KBM-7 (cell line): ENCODE results near the gene ERBB4.
"Not testable (repeated sequence)": the region's sequence is repeated elsewhere in the genome, so short reads cannot be mapped to it uniquely, and the experiment has no call there.

Experiments used
- DNase-seq: peaks from one replicate; pipeline ENCODE4 v3.0.0-alpha.2; 2015
- in situ Hi-C: fragments of 300-500 bp; cut with MboI; formaldehyde crosslinking; loops from 2 replicates; pipeline ENCODE4 v1.14.3; 2020; ENCODE audit warnings: low sequenced_read_pairs, low pct_unique_long_range_greater_than_20kb, mixed read lengths

Gene ERBB4

DNA sequence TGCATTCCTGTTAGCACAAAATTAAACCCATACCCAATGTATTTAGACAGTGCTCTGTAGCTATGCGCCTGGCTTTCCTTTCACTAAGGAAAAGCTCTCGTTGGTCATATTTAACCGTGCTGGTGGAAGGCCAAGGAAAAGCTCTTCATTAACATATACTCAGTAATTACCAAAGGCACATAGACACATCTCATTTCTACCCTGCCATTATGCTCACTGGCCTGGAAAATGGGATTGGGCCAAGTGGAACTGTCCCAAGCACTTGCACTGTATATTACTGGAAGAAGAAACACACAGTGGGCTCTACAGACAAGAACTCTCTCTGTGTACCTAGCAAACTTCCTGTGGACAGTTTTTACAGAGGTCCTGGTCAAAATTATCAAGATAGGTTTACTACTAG, 274.4 kb downstream of the ERBB4 start:
- no peak for DNase-seq
- in situ Hi-C loops: no loop called here

DNA sequence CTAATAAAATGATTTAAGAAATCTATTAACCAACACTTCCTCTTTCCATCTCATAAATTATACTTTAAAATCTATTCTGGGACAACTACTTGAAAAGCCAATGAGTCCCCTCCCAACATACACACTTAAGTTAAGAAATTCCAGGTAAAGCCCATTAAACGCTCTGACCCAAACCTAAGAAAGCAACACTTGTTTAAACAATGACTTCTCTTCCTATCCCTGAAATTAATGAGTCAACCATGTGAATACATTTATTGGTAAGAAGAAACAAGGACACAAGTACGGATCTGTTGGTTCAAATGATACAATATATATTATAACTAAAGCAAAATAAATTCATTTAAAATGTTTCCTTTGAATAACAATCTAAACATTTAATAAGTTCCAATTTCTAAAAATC, 279.4 kb downstream of the ERBB4 start:
- no peak for DNase-seq
- in situ Hi-C loops: no loop called here

DNA sequence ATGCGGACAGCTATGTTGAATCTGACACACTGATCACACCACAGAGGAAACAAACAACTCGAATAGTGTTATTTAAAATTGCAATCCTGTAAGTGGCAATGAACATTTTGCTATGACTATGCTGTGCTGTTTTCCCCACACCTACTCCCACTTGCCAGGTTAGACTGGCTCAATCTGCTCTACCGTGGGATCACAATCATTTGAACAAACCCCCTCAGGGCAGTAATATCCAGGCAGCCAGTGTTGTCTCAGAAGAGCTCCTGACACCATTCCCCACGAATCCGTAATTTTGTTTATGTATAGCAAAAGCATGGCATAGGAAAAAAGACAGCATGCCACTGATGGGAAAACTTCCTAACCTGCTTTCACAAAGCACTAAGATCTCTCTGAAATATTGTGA, 284.3 kb downstream of the ERBB4 start:
- in situ Hi-C loops: no loop called here
- DNase-seq: no peak

DNA sequence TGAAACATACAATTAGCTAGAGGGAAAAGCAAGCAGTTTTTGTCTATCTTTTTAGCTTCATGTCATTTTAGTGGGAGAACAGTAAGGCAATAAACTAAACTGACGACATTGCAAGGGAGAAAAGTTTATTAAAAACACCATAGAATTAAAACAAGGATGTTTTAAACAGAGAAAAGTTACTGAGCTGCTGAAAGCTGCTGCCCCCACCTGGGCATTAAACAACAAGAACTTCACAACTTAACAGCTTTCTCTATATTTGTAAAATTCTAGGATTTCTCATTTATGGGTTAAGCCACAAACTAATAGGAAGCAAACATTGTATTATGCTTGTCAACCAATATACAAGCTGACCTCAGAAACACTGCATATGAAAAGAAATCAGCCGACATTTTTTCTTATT, 289.2 kb downstream of the ERBB4 start:
- in situ Hi-C loops: no loop called here
- DNase-seq: no peak

DNA sequence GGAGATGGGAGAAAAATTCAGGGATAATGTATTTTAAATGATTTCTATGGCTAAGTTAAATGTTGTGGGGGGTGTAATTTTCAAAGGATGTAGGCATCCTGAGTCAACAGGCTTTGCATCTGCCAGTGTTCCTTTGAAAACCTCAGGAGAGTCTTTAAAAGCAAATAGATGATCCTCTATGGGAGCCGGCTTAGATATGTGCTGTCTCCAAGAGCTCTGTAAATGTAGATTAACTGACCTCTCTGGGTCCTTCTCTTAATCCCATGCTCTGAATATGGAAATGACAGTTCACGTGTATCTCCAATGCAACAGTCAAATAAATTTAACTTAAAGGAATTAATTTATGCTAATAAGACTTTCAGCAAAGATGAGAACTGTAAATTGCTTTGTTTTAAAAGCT, 292.7 kb downstream of the ERBB4 start:
- DNase-seq: no peak
- in situ Hi-C loops: no loop called here

DNA sequence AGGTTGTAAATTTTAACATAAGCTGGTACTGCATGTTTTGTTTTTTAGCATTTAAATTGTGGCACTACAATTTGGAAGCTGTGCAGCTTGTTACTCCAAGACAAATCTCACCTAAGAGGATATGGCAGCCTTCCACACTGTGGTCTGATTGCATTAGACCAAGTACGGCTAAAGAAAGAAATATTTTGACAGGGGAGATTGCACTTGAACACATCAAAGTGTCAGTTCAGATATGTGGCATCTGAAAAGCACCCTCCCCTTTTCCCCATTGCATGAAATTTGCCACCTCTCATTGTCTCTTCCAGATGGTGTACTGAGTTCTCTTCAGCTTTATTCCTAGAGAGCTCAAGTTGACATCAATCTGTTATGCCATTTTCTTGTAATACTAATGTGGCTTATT, 295.9 kb downstream of the ERBB4 start:
- in situ Hi-C loops: no loop called here
- no peak for DNase-seq

DNA sequence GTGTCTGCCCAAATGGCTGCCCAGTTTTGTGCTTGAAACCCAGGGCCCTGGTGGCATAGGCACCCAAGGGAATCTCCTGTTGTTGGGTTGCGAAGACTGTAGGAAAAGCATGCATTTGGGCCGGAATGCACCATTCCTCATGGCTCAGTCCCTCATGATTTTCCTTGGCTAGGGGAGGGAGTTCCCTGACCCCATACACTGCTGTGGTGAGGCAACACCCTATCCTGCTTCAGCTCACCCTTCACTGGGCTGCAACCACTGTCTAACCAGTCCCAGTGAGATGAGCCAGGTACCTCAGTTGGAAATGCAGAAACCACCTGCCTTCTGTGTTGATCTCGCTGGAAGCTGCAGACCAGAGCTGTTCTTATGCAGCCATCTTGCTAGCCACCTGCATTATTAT, 300.4 kb downstream of the ERBB4 start:
- in situ Hi-C loops, DNase-seq: not testable (repeated sequence)

DNA sequence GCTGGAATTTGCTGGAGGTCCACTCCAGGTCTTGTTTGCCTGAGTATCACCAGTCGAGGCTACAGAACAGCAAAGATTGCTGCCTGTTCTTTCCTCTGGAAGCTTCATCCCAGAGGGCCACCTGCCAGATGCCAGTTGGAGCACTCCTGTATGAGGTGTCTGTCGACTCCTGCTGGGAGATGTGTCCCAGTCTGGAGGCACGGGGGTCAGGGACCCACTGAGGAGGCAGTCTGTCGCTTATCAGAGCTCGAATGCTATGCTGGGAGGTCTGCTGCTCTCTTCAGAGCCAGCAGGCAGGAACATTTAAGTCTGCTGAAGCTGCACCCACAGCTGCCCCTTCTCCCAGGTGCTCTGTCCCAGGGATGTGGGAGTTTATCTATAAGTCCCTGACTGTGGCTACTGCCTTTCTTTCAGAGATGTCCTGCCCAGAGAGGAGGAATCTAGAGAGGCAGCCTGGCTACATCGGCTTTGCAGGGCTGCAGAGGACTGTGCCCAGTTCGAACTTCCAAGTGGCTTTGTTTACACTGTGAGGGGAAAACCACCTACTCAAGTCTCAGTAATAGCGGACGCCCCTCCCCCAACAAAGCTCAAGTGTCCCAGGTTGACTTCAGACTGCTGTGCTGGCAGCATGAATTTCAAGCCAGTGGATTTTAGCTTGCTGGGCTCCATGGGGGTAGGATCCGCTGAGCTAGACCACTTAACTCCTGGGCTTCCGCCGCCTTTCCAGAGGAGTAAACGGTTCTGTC, 301.1 kb downstream of the ERBB4 start:
- in situ Hi-C loops: no loop called here
- DNase-seq: no peak

DNA sequence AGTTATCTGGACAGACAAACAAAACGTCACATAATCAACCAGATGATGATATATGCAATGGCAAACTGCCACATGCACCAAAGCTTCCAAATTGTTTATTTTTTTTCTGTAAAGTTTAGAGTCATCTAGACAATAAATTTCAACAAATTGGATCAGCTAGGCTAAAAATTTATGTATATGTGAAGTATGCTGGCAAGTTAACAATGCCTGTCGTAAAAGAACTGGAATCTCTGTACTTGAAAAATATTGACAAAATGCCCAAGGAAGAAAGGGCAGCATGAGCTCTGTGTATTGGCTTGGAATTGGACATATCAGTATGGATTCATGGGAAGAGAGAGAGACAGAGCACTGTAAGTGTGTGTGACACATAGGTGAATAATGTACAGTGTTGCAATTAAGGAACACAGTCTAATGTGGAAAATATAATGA, 309.8 kb downstream of the ERBB4 start:
- in situ Hi-C loops: no loop called here
- DNase-seq: no peak

DNA sequence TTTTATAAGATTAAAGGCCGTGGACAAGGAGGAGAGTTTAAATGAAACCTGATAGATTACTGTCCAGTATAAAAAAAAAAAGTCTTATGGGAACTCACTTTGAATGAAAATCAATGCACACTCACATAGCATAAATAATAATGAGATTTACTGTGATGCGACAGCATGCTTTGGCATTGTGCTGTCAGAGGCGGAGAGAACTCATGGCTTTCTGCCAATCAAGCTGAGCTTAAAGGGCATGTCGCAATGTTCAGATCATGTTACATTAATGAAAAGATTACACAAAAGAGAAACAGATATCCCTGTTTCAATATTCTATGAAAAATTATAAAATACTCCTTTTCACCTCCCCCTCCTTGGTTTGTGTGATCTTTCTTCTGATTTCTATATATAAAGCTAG, 310.8 kb downstream of the ERBB4 start:
- in situ Hi-C loops: no loop called here
- DNase-seq: no peak

DNA sequence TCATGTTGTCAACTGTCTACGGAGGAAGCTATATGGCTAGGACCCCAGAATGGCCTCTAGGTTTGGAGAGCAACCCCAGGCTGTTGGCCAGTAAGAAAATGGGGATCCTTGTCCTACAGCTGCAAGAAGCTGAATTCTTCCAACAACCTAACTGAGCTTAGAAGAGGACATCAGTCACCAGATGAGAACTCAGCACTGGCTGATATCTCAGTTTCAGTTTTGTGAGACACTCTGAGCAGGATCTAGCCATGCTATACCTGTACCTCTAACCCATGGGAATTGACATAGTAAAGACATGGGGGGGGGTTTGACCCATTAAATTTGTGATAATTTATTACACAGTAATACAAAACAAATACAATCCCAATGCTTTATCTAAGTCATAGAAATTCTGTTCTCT, 312.5 kb downstream of the ERBB4 start:
- in situ Hi-C loops: no loop called here
- DNase-seq: no peak

DNA sequence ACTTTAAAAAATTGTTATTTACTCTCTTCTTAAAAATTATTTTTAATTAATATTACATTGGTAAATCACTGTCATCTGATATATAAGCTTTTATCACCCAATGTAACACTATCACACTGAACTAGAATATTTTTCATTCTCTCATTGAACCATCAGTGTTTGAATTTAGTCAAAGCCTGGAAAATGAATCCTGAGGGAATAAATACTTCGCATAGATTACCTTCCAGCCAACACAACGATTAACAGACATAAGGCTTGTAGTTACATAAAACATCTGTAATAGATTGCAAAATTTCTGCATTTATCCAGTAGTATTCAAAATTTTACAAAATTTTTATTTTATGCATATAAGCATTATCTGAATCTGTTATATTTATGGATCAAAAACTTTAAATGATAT, 314.9 kb downstream of the ERBB4 start:
- in situ Hi-C loops: no loop called here
- no peak for DNase-seq

DNA sequence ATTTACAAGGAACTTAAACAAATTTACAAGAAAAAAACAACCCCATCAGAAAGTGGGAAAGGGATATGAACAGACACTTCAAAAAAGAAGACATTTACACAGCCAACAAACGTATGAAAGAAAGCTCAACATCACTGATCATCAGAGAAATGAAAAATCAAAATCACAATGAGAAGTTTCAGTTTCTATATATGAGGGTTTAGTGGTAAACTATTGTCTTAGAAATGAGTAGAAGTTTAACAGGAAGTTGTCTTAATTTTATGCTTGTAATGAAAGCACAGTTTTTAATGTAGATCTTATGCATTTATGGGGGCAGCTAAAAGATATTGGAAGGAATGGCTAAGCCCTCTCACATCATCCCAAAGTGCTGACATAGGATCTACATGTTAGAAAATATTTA, 325.4 kb downstream of the ERBB4 start:
- in situ Hi-C loops: no loop called here
- no peak for DNase-seq

DNA sequence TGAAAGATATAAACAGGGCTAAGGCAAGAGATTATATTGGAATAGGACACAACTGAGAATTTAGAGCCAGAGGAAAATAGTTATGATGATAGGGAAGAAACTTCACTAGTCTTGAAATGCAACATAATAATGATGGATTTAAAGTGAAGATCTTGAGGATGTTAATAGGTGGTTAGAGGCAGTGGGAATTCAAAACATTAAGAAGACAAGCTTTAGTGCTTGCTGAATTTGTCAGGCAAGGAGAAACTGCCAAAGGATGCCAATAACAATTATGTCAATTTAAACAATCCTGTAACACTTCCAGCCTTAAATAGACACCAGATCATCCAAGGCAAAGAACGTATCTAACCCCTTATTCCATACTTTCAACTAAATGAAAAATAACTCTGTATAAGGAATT, 330.1 kb downstream of the ERBB4 start:
- no peak for DNase-seq
- in situ Hi-C loops: no loop called here

DNA sequence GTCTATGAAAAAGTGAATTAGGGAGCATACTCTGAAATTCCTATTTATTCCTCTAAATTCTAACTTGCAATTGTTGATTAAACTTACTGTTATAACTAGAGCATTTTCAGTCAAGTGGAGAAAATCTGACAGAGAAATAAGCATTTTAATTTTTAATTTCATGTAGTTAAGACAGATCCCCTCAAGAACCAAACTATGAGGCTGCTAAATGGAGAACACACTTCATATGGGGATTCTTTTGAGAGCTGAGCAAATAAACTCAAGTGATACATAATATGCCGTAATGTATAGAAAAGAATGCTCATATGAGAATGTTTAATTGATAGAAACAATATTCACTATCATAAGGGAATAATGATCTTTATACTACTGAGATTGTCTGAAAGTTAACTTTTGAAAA, 340.8 kb downstream of the ERBB4 start:
- in situ Hi-C loops: no loop called here
- no peak for DNase-seq

DNA sequence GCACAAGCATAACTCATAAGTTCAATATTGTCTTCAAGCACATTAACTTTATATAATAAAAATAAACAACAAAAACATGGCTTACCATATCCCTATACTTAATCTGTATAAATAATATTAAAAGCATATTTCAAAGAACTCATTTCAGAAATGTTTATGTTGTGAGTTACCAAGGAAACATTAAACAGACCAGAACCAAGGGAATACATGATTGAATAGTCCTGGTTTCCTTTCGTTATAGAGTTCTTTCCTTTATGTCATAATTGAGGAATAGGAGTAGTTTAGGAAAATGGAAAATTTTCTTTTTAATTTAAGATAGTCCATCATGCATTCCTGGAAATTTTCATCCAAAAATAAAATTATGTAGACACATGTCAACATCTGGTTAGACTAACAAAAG, 343.0 kb downstream of the ERBB4 start:
- in situ Hi-C loops: no loop called here
- no peak for DNase-seq

DNA sequence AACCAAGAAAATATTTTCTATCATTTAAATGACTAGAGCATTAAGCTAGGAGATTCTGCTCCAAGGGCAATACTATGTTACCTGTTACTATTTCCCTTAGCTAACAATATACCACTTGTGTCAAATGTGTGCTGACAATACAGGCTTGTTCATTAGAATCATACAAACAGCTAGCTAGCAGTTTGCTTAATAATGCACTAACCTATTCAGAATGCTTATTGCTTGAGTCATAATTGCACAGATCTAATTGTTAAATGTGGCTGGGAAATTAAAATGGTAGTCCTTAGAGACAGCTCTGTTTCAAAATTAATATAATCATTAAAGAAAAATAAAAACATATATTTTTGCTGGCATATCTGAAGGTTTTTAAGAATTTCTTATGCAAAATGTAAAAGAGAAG, 344.2 kb downstream of the ERBB4 start:
- in situ Hi-C loops: no loop called here
- DNase-seq: no peak

DNA sequence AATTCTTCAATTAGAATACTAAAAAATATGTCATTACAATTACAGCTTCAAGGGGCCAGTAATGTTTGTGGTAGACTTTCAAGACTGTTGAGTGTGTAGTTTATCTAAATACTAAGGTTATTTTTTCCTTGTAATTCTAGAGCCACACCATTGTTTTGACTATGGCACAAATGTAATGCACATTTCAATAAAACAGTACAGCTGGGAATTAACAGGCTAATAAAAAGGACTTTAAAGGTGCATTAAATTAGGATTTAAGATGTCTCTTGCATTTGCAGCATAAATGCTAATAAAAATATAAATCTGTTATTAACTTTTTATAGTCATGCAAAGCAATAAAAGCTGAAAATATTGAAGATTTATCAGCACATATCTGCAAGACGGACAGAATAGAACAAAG, 344.8 kb downstream of the ERBB4 start:
- DNase-seq: no peak
- in situ Hi-C loops: no loop called here

DNA sequence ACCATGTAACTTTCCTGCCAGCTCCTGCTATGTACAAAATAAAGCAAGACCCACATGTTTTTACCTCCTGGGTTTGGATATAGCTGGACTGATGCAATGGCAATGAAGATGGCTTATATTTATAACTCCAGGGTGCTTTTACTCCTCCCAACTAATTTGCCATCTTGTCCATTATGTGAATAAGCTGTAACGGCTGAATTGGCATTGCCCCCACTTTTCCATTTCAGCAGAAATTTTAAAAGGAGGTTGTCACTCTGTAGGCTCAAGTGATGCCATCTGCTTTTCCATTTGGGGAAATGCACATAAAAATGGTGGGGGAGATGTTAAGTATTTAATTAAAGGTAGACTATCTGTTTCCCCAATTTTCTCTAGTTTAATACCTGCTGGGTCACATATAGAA, 345.5 kb downstream of the ERBB4 start:
- no peak for DNase-seq
- in situ Hi-C loops: no loop called here

DNA sequence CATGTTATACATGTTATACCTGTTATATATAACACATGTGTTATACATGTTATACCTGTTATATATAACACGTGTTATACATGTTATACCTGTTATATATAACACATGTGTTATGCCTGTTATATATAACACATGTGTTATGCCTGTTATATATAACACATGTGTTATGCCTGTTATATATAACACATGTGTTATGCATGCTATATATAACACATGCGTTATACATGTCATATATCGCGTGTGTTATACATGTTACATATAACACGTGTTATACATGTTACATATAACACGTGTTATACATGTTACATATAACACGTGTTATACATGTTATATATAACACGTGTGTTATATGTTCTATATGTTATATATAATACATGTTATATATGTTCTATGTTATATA, 347.2 kb downstream of the ERBB4 start:
- DNase-seq, in situ Hi-C loops: not testable (repeated sequence)

DNA sequence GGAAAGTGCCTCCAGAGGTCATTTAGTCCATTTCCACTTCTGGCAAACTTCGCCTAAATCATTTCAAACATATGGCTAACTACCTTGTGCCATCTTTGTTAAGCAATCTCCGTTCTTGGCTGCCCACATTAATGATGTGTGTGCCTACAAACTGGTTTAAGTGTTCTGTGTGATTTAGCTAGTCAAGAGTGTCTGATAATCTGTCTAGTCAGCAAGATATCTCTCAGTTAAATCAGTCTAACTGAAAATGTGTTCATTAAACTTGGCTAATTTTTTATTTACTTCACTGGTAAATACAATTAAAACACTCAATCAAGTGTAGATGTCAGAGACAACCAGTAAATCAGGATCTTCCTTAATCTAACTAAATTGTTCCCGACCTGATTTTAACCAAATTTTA, 352.4 kb downstream of the ERBB4 start:
- in situ Hi-C loops: no loop called here
- no peak for DNase-seq

DNA sequence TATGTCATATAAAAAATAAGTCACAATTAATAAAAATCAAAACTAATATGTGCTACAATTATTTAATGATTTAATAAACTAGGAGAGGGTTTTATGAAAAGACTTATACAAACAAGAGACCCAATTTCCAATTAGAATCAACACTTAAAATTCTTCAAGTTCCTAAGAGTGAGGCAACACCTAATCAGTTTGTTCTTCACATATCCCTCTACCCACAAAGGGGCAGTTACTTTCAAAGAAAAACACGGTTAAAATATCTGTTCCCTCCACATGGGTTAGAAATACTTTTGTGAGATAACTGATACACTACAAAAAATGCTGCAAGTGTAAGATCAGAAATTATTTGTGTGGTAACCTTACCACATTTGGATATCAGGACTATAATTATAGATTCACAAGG, 357.0 kb downstream of the ERBB4 start:
- in situ Hi-C loops: no loop called here
- no peak for DNase-seq
